Measurements from ENCODE around the gene TMEM161B. TPM values are rescaled to one million over a fixed set of nuclear protein-coding genes. Genes with fewer than 3 reads are reported as not detected.
"Not testable (repeated sequence)": the region's sequence is repeated elsewhere in the genome, so short reads cannot be mapped to it uniquely, and the experiment has no call there.

The TMEM161B gene
- total RNA-seq, 1 donor from 2014 or later: 39.5 TPM

DNA sequence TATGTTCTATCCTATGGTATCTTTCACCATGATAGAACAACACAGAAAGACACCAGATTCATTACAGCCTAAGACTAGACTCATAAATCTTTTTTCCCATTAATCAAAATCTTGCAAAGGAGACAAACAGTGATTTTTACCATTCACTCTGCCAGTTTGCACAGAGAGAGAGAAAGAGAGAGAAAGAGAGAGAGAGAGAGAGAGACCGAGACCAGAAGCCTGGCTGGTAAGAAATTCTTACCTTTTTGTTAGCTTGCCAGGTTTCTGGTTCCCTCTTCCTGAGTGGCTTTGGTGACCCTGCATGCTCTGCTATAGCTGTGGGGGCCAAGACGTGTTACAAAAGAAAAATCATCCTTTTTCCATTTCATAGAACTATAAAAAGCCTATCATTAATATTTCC, 18.6 kb downstream of the TMEM161B start:
- DNase-seq (ENCODE audit: low spot score in 2 of 2): no peak
- no peak for FAIRE-seq

DNA sequence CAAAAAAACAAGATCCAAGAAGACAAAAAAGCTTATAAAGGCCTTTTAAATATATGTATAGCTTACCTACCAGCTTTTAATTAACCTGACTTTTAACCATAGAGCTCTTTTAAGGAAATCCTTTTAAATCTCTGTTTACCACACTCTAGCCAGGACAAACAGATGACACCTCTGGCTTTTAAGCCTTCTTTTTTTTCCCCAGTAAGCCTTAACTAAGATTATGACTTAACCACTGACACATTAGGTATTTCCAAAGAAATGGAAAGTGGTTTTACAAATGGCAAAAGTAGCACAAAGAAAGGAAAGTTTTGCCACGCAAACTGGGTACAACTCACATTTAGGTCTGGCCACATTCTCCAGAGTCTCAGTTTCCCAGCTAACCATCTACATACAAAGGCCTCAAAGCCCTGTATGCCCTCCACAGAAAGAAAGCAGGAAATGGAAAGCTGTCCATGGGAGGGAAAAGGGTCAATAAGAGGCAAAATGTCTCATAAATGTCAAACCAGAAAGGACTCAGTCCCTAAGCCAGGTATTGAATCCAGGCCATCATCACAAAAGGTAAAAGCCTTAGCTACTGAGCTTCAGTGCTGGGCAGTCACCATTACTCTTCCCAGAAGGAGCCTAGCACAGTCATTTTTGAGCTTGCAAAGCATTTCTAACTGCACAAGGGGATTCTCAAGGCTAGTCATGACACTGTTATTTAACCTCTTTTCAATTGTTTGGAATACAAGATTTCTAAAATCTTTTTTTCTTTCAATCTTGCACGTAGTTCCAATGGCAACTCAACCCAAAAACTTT, 19.7 kb downstream of the TMEM161B start:
- DNase-seq (ENCODE audit: low spot score in 2 of 2) (no peak), FAIRE-seq (no peak)

DNA sequence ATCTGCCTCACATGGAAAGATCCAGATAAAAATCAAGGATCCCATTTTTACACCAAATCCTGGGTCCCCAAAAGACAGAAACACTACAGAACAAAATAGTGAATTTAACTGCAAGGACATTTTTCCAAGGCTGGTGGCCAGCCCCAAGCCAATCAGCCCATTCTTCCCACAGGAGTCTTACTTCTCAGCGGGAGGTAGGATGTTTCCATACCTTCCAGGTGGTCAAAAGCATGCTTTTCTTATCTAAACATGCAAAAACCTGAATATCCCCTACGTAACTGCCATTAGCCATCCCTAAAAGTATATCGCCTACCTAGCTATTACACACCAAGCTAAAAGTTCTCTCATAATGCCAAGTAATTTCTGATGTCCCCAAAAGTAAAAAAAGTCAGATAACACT, 20.6 kb downstream of the TMEM161B start:
- FAIRE-seq: no peak

DNA sequence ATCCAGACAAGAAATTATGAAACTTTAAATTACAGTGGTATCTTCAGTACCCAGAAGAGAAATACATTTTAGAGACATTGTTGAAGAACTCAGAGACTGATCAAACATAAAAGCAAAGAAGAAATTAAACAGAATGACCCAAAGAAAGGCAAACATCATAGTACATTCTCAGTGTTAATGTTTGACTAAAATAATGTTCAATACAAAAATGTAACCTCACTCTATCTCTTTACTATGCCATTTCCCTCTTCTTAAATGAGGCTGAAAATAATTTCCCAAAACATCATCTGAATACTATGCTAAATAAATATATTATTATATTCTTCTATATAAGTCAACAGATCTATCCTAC, 22.8 kb downstream of the TMEM161B start:
- DNase-seq (ENCODE audit: low spot score in 2 of 2) (no peak), FAIRE-seq (no peak)

More for the DNA sequence above, 20.6 kb downstream of the TMEM161B start:
- no peak for DNase-seq (ENCODE audit: low spot score in 2 of 2)

DNA sequence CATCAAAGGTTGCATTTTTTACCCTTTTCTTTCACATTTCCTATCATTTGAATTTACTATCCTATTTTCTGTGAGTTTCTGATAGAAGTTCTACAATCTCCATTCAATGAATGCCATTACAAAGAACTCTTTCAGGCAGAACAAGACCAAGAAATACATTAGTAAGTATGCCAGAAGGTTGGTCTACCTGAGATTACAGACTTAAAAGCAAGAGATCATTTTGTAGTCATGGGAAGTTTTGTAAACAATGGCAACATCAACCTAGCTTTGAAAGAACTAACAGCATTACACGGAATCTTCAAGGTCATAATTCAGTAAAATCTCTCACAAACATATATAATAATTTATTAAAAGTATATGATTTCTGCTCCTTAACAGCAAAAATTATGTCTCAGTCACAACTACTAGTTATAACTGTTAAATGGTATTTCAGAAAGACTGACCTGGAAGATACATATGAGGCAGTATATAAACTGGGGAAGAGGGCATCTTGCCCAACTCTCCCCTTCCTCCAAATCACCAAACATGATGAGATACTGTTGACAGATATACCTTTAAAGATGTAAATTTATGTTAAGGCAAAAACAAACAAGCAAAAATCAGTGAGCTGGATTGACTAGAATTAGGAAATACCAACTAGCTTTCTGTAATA, 23.3 kb downstream of the TMEM161B start:
- DNase-seq (ENCODE audit: low spot score in 2 of 2) (no peak), FAIRE-seq (no peak)

DNA sequence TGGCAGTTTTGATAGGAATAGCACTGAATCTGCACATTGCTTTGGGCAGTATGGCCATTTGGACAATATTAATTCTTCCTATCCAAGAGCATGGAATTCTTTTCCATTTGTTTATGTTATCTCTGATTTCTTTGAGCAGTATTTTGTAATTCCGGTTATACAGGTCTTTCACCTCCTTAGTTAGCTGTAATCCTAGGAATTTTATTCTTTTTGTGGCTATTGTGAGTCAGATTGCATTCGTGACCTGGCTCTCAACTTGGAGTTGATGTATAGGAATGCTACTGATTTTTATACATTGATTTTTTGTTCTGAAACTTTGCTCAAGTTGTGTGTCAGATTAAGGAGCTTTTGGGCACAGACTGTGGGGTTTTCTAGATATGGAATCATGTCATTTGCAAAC, 24.0 kb downstream of the TMEM161B start:
- FAIRE-seq (no peak), DNase-seq (ENCODE audit: low spot score in 2 of 2) (no peak)

DNA sequence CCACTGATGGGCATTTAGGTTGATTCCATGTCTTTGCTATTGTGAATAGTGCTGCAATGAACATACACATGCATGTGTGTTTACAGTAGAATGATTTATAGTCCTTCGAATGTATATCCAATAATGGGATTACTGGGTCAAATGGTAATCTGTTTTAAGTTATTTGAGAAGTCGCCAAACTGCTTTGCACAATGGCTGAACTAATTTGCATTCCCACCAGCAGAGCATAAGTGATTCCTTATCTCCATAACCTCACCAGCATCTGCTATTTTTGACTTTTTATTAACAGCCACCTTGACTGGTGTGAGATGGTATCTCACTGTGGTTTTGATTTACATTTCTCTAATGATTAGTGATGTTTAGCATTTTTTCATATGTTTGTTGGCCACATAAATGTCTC, 25.2 kb downstream of the TMEM161B start:
- not testable (repeated sequence) for DNase-seq (ENCODE audit: low spot score in 2 of 2); FAIRE-seq

DNA sequence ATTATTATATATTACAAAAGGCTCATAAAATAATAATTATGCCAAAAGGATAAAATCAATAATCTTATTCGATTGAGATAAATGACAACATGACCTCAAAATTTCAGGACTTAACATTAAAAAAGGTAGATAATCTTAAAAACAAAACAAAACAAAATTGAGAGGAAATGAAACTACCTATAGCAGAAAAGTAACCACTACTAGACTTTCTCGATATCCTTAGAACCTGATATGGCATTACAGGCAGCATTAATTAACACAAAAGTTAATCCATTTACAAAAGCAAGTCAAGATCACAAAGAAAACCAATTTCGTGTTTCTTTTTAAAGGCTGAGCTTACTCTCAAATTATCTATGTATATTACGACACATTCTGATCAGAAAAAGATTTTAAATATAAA, 29.9 kb downstream of the TMEM161B start:
- peak; percentile 43 for FAIRE-seq
- DNase-seq (ENCODE audit: low spot score in 2 of 2): no peak

DNA sequence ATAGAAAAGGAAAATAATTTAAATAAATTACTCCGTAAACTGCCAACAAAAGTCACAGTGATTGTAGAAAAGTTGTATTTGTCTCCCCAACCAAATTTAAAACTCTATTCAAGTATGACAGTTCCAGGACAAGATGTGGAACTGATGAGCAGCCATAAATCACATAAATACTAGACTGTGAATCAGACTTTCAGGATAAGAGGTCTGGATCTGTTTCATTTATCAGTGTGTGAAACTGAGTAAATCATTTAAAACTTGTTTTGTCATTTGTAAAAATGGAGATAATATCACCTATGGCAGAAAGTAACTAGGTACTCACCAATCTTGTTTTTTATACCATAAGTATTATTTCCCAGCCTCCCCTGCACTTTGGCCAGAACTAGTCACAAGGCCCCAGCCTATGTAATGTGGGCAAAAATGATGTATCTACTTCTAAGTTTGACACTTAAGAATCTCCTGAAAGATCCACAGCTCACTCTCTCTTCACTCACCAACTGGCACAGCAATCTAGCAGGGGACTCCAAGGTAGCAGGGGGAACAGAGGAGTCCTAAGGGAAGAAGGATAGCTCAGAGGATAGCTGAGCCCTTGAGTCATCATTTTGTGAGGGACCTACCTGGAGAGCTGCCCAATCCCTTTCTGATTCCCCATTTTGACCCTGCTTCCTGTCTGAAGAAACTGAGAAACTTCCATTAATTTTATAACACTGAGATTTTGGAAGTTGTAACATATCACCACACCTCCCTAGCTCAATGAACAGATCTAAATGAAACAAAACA, 31.6 kb downstream of the TMEM161B start:
- FAIRE-seq (no peak), DNase-seq (ENCODE audit: low spot score in 2 of 2) (no peak)

DNA sequence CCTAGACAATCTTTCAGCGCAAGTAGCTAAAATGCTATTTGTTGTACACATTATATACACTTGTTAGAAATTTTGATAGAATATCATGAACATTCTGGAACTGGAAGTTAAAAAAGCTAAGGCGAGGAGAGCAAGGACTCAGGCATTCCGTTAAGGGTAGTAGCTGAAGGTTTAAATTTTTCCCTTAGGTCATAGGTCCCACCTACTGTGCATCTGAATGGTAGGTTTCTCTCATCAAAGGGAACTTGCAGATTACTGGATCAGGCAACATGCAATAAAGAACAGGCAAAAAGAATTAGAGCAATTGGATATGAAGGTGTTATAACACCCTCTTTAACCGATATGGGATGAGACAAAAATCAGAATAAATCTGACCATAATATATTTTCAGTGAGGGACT, 32.8 kb downstream of the TMEM161B start:
- FAIRE-seq (no peak), DNase-seq (ENCODE audit: low spot score in 2 of 2) (no peak)

DNA sequence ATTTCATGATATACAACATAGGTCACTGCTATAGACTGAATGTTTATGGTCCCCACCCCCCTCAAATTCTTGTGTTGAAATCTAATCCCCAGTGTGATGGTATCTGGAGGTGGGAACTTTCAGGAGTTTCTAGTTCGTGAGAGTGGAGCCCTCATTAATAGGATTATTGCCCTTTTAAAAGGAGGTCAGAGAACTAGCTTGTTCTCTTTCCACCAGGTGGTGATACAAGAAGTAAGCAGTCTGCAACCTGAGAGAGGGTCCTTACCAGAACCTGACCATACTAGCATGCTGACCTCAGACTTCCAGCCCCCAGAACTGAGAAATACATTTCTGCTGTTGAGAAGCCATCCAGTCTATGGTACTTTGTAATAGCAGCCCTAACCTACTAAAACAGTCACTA, 33.3 kb downstream of the TMEM161B start:
- FAIRE-seq: no peak

DNA sequence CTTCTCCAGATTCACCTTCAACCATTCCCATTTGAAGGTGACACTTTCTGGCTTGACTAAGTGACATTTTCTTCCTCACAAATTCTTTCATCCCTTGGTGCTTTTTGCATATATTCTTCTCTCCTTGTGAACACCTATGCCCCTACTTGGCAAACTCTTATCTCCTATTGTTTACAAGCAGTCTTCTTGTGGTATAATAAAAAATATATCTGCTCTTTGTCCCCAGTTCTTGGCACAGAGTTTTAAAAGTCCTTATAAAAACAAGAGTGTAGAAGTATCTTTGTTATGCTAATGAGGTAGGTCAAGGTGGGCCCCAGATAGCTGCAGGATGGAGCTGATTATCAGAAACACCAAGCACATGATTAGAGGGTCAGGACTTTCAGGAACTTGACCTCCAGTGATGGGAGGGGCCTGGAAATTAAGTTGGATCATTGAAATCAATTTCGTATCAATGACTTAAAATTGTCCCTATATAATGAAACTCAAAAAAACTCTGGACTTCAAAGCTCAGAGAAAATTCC, 38.0 kb downstream of the TMEM161B start:
- DNase-seq (ENCODE audit: low spot score in 2 of 2) (no peak), FAIRE-seq (no peak)

More for the DNA sequence above, 33.3 kb downstream of the TMEM161B start:
- DNase-seq (ENCODE audit: low spot score in 2 of 2): no peak

DNA sequence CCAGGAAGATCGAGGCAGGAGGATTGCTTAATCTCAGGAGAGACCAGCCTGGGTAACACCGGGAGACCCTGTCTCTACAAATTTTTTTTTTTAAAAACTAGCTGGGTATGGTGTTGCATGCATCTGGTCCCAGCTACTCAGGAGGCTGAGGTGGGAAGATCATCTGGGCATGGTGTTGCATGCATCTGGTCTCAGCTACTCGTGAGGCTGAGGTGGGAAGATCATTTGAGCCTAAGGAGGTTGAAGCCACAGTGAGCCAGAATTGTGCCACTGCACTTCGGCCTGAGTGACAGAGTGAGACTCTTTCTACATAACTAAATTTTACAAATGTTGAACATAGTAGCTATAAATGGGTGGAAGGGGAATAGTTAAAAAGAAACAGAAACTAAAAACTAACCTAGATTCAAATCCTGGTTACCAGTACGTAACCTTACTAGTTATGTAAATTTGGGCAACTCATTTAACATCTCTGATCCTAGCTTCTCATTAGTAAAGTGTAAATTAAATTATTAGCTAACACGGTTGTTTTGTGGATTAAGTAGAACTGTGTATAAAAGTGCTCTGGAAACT, 41.7 kb downstream of the TMEM161B start:
- DNase-seq (ENCODE audit: low spot score in 2 of 2) (no peak), FAIRE-seq (no peak)

DNA sequence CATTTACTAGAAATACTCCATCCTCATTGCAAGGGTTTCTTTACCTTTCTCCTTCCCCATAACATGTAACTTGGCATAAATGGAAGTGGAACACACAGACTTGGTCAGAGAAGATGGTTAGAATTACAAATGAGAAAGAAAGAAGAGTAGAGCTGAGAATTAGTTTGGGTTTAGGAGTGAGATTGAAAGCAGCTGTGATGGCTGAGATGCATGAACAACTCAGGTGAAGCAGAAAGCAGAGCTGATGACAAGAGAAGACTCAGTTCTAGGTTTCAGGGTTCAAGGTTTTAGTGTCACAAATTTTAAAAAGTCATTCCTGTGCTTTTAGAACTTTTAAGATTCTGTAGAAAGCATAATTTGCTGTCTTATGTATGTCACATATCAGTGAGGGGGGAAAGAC, 54.0 kb downstream of the TMEM161B start:
- no peak for DNase-seq (ENCODE audit: low spot score in 2 of 2)
- no peak for FAIRE-seq

DNA sequence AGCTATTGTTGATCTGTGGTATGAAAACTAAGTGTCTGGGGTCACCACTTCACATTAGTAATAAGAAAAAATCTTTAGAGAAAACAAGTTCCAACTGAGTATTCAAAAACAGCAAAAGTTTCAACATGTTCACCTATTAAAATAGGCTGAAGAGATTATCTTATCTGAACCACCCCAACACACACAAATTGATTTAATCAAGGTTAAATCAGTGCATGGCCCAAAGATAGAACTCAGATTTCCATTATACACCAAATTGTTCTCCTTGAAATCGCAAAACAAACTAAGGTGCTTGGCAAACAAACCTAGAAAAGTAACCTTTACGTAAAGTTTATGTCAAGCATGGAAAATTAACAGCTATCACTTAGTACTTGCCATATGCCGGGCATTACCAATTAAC, 61.1 kb downstream of the TMEM161B start:
- DNase-seq (ENCODE audit: low spot score in 2 of 2) (no peak), FAIRE-seq (no peak)

DNA sequence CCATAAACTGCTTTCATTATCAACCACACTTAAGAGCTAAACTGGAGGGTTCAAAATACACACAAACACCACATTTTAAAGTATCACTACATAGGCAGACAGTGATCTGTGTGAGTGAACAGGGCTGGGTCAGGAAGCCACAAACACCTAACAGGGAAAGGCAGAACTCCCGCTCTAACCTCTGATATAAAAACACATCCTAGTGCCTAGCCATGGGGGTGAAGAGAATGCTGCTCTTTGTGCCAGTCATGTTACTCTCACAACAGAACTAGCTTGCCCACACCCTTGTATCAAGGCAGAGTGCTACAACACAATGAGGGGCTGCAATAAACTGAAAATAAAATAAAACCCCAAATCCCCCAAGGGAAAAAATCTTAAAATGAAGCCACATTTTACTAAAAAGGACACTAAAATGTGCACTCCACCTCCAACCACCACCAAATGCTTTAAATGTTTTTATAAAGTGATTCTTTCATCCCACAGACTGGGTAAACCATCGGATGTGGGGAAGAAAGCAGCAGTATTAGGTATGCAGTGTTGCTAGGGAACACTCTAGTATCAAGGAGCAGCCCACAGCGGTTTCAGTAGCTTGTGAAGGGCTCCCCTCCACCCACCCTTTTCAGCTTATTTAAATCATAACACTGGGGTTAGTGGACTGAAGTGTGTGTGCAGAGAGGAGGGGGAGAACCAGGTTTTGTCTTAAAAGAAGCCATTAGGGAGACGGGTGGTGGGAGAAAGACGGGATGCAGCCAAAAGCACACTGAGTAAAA, 64.5 kb downstream of the TMEM161B start:
- DNase-seq (ENCODE audit: low spot score in 2 of 2) (no peak), FAIRE-seq (no peak)

DNA sequence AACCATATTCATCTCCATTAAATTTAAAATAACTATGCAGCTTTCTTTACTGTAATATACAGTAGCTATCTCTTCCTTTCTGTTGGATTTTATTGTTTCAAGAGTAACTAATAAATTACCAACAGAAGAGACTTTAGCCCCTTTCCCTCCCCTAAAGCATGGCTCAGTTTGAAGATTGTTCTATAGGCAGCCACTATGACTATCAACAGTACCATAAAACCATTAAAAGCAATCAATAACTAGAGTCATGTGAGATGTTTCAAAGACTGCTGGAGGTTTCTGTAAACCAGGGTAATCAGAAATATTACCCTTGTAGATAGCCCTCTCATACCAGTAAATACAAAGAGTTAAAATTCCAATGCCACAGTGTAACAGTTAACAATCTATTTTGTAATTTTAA, 73.0 kb downstream of the TMEM161B start:
- FAIRE-seq: no peak
- DNase-seq (ENCODE audit: low spot score in 2 of 2): no peak

DNA sequence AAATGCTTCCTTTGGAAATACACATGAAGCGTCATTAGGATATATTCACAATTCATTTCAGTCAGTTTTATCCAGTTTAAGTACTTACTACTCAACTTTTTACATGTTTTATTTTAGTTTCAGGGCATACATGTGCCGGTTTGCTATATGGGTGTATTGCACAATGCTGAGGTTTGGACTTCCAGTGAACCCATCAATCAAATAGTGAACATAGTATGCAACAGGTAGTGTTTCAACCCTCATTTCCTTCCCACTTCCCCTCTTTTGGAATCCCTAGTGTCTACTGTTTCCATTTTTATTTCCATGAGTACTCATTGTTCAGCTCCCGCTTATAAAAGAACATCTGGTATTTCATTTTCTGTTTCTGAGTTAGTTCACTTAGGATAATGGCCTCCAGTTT, 74.7 kb downstream of the TMEM161B start:
- no peak for FAIRE-seq

DNA sequence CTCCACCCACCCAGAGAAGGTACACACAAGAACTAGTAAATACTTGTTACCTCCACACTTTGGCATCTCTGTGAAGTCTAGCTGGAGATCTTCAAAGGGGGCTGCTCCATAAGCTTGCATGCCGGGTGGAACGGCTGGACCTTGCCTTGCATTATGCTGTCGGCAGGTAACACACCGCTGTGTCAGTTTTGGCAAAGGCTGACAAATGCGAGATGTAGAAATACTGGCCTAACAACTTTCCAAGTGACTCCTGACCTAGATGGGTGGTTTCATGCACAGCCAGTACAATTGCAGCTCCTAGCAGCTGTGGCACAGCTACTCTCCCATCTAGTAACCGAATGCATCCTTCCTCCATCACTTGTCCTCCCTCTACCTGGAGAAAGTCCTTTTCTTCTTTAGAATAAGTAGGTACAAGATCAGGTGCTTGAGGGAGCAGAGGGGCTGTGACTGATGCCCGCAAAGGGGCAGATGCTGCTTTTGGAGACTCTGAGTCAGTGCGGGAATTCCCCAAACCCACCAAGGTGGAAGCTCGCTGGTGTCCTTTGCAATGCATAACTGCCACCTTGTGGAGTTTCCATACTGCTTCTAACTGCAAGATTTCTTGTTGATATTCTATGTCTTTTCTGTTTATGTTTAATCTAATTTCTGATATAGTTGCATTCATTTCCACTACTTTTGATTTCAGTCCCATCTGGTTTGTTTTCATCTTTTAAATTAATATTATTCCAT, 78.4 kb downstream of the TMEM161B start:
- no peak for FAIRE-seq
- no peak for DNase-seq (ENCODE audit: low spot score in 2 of 2)

More for the DNA sequence above, 74.7 kb downstream of the TMEM161B start:
- DNase-seq (ENCODE audit: low spot score in 2 of 2): no peak
